SK-N-SH treated with all-trans-retinoic acid at 6 μM for 48 hours (cell line): ENCODE results near the gene TNFRSF12A.

Experiments used
- ARNTL ChIP-seq: fragments of 450-650 bp; formaldehyde crosslinking; IDR thresholded peaks from 2 replicates; pipeline ENCODE4 v1.5.0; 2020; ENCODE audit warnings: low read depth, mild to moderate bottlenecking, moderate library complexity, borderline replicate concordance
- CSRNP3 ChIP-seq: fragments of 250-450 bp; sonication (Bioruptor Pico); IDR thresholded peaks from 2 replicates; pipeline ENCODE4 v1.5.1; 2021; ENCODE audit warnings: mild to moderate bottlenecking, moderate library complexity
- TSHZ2 ChIP-seq: fragments of 250-450 bp; sonication (Bioruptor Pico); IDR thresholded peaks from 2 replicates; pipeline ENCODE4 v1.5.0; 2020; ENCODE audit warnings: mild to moderate bottlenecking, moderate library complexity

- no peak for TF ChIP-seq TSHZ2 (CRISPR knock-in tag)
- TF ChIP-seq ARNTL (CRISPR knock-in tag), result no peak
- no peak for TF ChIP-seq CSRNP3
Observed at GRCh38 chr16:3063625-3064386, 43.6 kb downstream of the TNFRSF12A start.
